Gastroesophageal sphincter (tissue), 4 donors: ENCODE data around the gene PDLIM3. TPM values are rescaled to one million over a fixed set of nuclear protein-coding genes. Genes with fewer than 3 reads are reported as not detected.

ENCODE experiments used
- ATAC-seq: fragments of 150-250 bp; one replicate; pipeline ENCODE4 v1.9.1; 2016; ENCODE audit warnings: mild to moderate bottlenecking, moderate library complexity
- H3K27ac ChIP-seq, 4 donors: fragments of 200-600 bp; sonication (generic) in 3 of 4; 1 replicate in 3 of 4; 2 replicates in 1 of 4; pipeline ENCODE4 v1.5.1; 2016 to 2019
- H3K27me3 ChIP-seq: fragments of 200-600 bp; sonication (generic); one replicate; pipeline ENCODE4 v1.5.1; 2019
- H3K36me3 ChIP-seq, 2 donors: fragments of 200-600 bp; sonication (generic); one replicate each; pipeline ENCODE4 v1.5.1; 2019; ENCODE audit warnings: control low read depth in 1 of 2
- H3K4me1 ChIP-seq, 3 donors: fragments of 200-600 bp; sonication (generic); 1 replicate in 2 of 3; 2 replicates in 1 of 3; pipeline ENCODE4 v1.5.1; 2016 to 2019; ENCODE audit warnings: control low read depth in 2 of 3
- H3K4me3 ChIP-seq, 2 donors: fragments of 200-600 bp; sonication (generic); one replicate each; pipeline ENCODE4 v1.5.1; 2019; ENCODE audit warnings: mild to moderate bottlenecking in 1 of 2, moderate library complexity in 1 of 2
- H3K9me3 ChIP-seq, 3 donors: fragments of 200-600 bp; sonication (generic); one replicate each; pipeline ENCODE4 v1.5.1; 2017 to 2019; ENCODE audit warnings: control low read depth in 2 of 3
- EP300 ChIP-seq: sonication (generic); formaldehyde crosslinking; IDR thresholded peaks from one replicate; pipeline ENCODE4 v1.6.1; 2017; ENCODE audit warnings: antibody characterized with exemption, mild to moderate bottlenecking
- POLR2A ChIP-seq, 2 donors: fragments of 450-650 bp; IDR thresholded peaks; one replicate each; pipeline ENCODE4 v1.6.1; 2017; ENCODE audit warnings: antibody characterized with exemption in 2 of 2, mild to moderate bottlenecking in 2 of 2, moderate library complexity in 1 of 2
- POLR2AphosphoS5 ChIP-seq: sonication (generic); formaldehyde crosslinking; IDR thresholded peaks from one replicate; pipeline ENCODE4 v1.6.1; 2017; ENCODE audit warnings: antibody characterized with exemption
- WGBS, 2 donors: methylation state at CpG; one replicate each; pipeline ENCODE4 v1.1.5; 2018; ENCODE audit warnings: low coverage in 1 of 2; 5-methylcytosine and 5-hydroxymethylcytosine counted together
- total RNA-seq, 4 donors: library from RNA; depleted of rRNA; stranded (reverse); fragments of >200 nt; gene quantifications; one replicate each; pipeline ENCODE4 v1.1.0, GENCODE V29; 2016
- TF ChIP-seq, protein P1 (sequence below), 4 experiments: fragments of 200-600 bp in 2 of 4; fragments of 450-650 bp in 2 of 4; sonication (generic) in 1 of 4; IDR thresholded peaks; one replicate each; pipeline ENCODE4 v1.5.1; 2017 to 2019; ENCODE audit warnings: antibody characterized with exemption in 4 of 4, mild to moderate bottlenecking in 2 of 4, moderate library complexity in 2 of 4

Gene PDLIM3
- total RNA-seq, 4 donors from 2014 or later, result 1,505 to 2,123 (median 1,752) TPM

DNA sequence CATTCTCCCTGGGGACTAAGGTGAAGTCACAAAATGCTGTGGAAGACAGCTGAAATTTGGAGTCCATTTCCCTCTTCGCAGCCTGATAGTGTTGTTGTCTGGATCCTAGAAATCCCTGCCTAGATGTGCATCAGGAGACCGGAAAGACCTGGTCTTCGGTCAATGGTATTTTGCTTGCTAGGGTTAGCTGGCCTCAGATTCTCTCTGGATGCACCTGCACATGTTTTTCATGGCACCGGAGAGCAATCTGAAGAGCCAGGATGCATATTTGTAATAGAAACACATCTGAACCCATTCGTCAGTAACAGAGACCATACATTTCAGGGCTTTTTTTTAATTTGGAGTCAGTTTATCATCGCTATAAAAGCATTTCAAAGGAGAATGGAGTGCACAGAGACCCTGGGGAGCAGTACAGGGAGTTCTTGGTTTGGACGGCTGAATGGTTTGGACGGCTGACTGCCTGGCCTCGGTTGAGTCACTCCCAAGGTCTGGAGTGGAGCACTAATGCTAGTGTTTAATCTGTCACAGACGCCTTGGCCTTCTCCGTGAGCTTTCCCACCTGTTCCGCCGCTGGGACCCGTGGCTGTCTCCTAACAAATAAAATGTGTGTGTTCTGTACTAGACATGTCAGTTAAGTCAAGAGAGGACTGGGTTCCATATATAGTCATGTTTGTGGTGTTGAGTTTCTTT is 7.5 kb upstream of the PDLIM3 start:
- no peaks in the 10 kb centered on the region for H3K27me3 ChIP-seq
- 32 to 38% methylated on average over 4 to 10 of the region's 14 CpGs for WGBS, 2 donors
- H3K36me3 ChIP-seq, result no peaks in the 10 kb centered on the region
- TF ChIP-seq POLR2AphosphoS5, result peak; percentile 79
- TF ChIP-seq EP300, result no peak
- no peak overlapping the region for H3K4me3 ChIP-seq
- peaks cover 3 to 45% (median 33%) of the 10 kb centered on the region in 3 donors for H3K4me1 ChIP-seq
- peak overlapping the region; percentile 52 to 99 (median 77) for H3K27ac ChIP-seq
- peak; percentile 91 for ATAC-seq
- H3K9me3 ChIP-seq, result no peaks in the 10 kb centered on the region

DNA sequence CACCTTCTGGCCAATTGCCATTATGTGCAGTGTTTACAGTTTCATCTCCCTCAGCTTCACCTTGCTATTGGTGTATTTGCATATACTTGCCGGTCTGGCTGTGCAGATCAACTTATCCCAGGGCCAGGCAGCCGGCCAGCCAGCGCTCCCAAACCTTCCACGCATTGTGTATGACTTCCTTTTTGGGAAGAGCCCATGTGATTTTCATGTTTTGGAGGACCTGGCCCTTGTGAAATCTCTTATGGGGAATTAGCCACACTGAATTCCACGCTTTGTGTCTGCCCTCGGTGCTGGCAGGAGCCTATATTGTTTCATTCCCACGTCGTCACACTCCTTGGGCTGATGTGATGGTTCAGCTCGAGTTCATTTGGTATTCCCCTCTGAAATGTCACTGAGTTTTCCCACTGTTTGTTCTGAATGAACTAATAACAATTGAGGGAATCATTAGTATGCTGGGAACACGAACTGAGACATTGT is 6.0 kb upstream of the PDLIM3 start:
- H3K9me3 ChIP-seq, result no peaks in the 10 kb centered on the region
- H3K27ac ChIP-seq, result peak overlapping the region; percentile 73 to 99 (median 79)
- peaks cover 3 to 51% (median 33%) of the 10 kb centered on the region in 3 donors for H3K4me1 ChIP-seq
- no peaks in the 10 kb centered on the region for H3K27me3 ChIP-seq
- TF ChIP-seq POLR2AphosphoS5 (peak; percentile 66), EP300 (no peak), POLR2A (IDR thresholded peaks at IDR 0.05) (no peak)
- TF ChIP-seq, protein P1, sequence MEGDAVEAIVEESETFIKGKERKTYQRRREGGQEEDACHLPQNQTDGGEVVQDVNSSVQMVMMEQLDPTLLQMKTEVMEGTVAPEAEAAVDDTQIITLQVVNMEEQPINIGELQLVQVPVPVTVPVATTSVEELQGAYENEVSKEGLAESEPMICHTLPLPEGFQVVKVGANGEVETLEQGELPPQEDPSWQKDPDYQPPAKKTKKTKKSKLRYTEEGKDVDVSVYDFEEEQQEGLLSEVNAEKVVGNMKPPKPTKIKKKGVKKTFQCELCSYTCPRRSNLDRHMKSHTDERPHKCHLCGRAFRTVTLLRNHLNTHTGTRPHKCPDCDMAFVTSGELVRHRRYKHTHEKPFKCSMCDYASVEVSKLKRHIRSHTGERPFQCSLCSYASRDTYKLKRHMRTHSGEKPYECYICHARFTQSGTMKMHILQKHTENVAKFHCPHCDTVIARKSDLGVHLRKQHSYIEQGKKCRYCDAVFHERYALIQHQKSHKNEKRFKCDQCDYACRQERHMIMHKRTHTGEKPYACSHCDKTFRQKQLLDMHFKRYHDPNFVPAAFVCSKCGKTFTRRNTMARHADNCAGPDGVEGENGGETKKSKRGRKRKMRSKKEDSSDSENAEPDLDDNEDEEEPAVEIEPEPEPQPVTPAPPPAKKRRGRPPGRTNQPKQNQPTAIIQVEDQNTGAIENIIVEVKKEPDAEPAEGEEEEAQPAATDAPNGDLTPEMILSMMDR (IDR thresholded peaks at IDR 0.05), result no peak
- ATAC-seq, result peak; percentile 64
- H3K36me3 ChIP-seq, result no peaks in the 10 kb centered on the region
- 2 to 11% methylated on average over 10 of the region's 10 CpGs for WGBS, 2 donors
- H3K4me3 ChIP-seq, result no peak overlapping the region

DNA sequence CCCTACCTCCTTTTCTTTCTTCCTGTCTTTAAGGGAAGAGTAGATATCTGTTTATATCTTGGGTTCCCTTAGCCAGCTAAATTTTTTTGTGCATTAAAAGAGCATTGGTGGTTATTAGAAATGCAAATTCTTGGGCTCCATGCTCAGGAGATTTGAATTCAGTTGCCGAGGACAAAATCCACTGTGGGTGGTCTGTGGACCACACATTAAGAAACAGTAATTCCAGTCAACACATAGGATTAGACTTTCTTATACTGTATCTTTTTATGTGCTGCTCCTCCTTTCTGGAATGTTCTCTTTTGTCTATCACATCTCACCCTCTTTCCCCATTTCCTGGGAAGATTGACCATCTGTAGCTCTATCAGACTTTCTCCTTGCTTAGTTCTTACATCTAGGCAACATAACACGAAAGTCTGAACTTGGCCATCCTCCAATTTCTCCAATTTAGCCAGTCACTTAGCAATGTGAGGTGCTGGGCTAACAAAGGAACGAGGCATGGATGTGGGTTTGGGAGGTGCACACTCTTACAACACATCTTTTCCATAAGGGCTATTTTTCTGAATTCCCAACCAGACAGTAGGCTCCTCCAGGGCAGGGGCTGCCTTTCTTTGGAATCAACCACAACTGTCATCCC is 5.3 kb upstream of the PDLIM3 start:
- Histone ChIP-seq H3K4me3 (no peak overlapping the region), H3K27ac (peak overlapping the region; percentile 73 to 99 (median 79)), H3K36me3 (no peaks in the 10 kb centered on the region), H3K27me3 (no peaks in the 10 kb centered on the region), H3K4me1 (peaks cover 3 to 57% (median 33%) of the 10 kb centered on the region in 3 donors), H3K9me3 (no peaks in the 10 kb centered on the region)
- TF ChIP-seq POLR2A (IDR thresholded peaks at IDR 0.05), result no peak
- TF ChIP-seq, protein P1 (IDR thresholded peaks at IDR 0.05), result no peak
- no peak for TF ChIP-seq EP300
- TF ChIP-seq POLR2AphosphoS5, result no peak
- 39 to 44% methylated on average over 2 to 3 of the region's 3 CpGs for WGBS, 2 donors
- no peak for ATAC-seq

DNA sequence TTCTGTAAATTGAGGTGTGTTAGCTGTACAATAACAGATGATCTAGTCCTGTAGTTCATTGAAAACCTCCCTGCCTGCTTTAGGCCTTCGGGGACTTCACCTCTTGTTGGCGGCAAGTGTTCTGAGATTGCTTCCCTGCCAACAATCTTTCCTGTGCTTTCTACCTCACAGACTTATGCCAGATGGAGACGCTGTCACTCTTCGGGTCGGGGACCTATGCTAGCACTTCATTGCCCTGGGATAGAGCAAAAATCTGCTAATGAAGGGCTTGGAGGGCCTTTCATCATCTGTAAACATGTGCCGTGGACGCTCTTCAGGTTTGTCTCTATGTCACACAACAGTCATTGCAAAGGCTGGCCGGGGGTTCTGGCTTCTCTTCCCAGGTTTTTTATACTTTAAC is 4.7 kb upstream of the PDLIM3 start:
- Histone ChIP-seq H3K4me3 (no peak overlapping the region), H3K4me1 (peaks cover 3 to 57% (median 33%) of the 10 kb centered on the region in 3 donors), H3K9me3 (no peaks in the 10 kb centered on the region), H3K27me3 (no peaks in the 10 kb centered on the region), H3K36me3 (no peaks in the 10 kb centered on the region), H3K27ac (peak overlapping the region; percentile 77 to 99 (median 80))
- 20 to 56% methylated on average over 2 to 8 of the region's 8 CpGs for WGBS, 2 donors
- TF ChIP-seq, protein P1 (IDR thresholded peaks at IDR 0.05), result no peak
- TF ChIP-seq EP300 (no peak), POLR2A (IDR thresholded peaks at IDR 0.05) (no peak), POLR2AphosphoS5 (no peak)
- ATAC-seq, result no peak

DNA sequence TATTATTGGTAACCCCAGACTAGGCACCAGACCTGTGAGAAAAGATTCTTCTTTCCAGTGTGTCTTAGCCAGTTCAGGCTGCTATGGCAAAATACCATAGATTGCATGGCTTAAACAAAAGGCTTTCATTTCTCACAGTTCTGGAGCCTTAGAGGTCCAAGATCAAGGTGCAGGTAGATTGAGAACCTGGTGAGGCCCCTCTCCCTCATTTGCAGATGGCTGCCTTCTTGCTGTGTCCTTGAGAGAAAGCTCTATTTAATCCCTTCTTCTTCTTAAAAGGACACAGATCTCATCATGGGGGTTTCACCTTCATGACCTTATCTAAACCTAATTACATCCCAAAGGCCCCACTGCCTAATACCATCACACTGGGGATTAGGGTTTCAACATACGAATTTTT is 3.5 kb upstream of the PDLIM3 start:
- no peak for ATAC-seq
- WGBS, 2 donors, result 75% methylated on average over 1 of the region's 1 CpG; no CpG with 5 or more reads in 1 of the 2 donors
- Histone ChIP-seq H3K4me1 (peaks cover 3 to 57% (median 33%) of the 10 kb centered on the region in 3 donors), H3K27me3 (no peaks in the 10 kb centered on the region), H3K9me3 (no peaks in the 10 kb centered on the region), H3K36me3 (no peaks in the 10 kb centered on the region), H3K4me3 (no peak overlapping the region), H3K27ac (peak overlapping the region in 3 of 4 donors; percentile 79 to 99 (median 81))
- TF ChIP-seq, protein P1 (IDR thresholded peaks at IDR 0.05), result no peak
- TF ChIP-seq EP300 (no peak), POLR2AphosphoS5 (no peak), POLR2A (IDR thresholded peaks at IDR 0.05) (no peak)
